GM21737 (cell line): ENCODE data around the gene SRGAP2B.
"Not testable (repeated sequence)": the region's sequence is repeated elsewhere in the genome, so short reads cannot be mapped to it uniquely, and the experiment has no call there.

ENCODE experiments used
- ATAC-seq: cut with Tn5 transposase; IDR thresholded peaks from one replicate; pipeline ENCODE4 v1.9.1; 2021; ENCODE audit warnings: mild to moderate bottlenecking, moderate library complexity; ENCODE audit not compliant: unreplicated experiment

The SRGAP2B gene

GRCh38 chr1:145000074-145000742 is 94.9 kb downstream of the SRGAP2B start:
- not testable (repeated sequence) for ATAC-seq

GRCh38 chr1:144998981-144999273 is 96.2 kb downstream of the SRGAP2B start:
- not testable (repeated sequence) for ATAC-seq

GRCh38 chr1:144998134-144998980 is 96.8 kb downstream of the SRGAP2B start:
- not testable (repeated sequence) for ATAC-seq

- ATAC-seq: not testable (repeated sequence)
Observed at GRCh38 chr1:144995833-144996410, 99.2 kb downstream of the SRGAP2B start.

GRCh38 chr1:144992915-144993314 is 102.2 kb downstream of the SRGAP2B start:
- ATAC-seq: not testable (repeated sequence)

GRCh38 chr1:144990611-144991010 is 104.5 kb downstream of the SRGAP2B start:
- not testable (repeated sequence) for ATAC-seq

DNA sequence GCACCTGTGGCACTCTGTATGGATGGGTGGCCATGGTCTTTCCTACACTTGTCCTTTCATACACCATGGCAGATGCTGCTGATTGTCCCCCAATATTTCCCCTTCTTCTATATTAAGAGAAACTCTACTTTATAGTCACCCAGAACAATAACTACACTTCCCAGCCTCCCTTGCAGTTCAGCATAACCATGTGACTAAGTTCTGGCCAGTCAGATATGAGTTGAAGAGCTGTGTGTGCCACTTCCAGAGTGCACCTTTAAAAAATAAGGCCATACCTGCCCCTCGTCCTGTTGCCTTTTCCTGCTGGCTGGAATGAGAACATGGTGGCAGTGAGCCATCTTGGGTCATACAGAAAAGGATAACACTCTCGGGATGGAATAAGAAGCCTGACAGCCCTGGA is 108.0 kb downstream of the SRGAP2B start:
- ATAC-seq: not testable (repeated sequence)

- ATAC-seq: not testable (repeated sequence)
Observed at GRCh38 chr1:144986171-144986860, 108.8 kb downstream of the SRGAP2B start.

GRCh38 chr1:144985550-144986170 is 109.5 kb downstream of the SRGAP2B start:
- not testable (repeated sequence) for ATAC-seq

DNA sequence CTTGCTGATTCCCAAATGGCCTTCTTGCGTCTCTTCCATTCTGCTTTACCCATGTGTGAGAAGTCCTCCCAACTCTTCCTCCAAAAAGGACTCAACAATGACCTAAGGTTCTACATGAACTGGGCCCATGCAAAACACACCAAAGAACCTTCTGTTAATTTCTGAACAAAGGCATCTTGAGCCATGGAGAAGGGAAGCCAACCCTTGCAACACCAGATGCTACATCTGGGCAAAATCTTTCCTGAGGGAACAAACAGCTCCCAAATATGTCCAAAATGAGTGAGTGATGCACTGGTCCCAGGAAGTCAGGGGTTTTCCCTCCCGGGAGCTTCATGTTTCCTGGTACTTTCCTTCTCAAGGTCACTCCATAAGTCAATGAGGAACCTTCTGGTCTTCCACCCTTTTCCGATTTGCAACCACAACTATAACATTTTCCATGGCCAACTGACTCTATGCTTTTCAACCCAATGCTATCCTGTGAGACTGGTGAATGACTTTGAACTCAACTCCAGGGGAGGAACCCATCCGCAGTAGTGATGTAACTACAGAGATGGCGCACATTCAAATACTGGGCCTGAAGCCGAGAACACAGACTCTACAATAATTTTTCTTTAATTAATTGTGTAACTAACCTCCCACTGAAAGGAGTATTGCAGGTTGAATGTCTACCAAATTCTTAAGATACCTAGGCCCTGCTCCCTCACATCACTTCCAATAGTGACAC is 112.2 kb downstream of the SRGAP2B start:
- not testable (repeated sequence) for ATAC-seq

DNA sequence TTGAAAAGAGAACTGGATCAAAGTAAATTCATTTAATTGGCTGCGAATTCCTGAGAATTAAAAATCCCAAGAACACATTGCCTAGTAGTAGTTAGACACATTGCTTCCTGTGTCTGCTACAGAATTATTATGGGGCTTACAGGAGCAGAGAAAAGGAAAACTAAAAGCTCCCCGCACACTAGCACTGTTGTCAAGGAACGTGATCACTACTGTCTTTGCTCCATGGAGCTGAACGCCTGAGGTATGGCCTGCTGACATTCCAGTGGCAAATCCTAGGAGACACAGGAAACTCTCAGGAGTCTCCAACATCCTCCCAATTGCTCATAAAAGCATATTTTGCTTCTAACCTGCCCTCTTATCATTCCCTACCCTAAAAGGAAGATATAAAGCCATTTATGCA is 114.0 kb downstream of the SRGAP2B start:
- ATAC-seq: not testable (repeated sequence)

- ATAC-seq: not testable (repeated sequence)
Observed at GRCh38 chr1:144979960-144980595, 115.0 kb downstream of the SRGAP2B start.

- not testable (repeated sequence) for ATAC-seq
Observed at GRCh38 chr1:144977856-144978255, 117.3 kb downstream of the SRGAP2B start.

GRCh38 chr1:144971936-144972335 is 123.2 kb downstream of the SRGAP2B start:
- not testable (repeated sequence) for ATAC-seq

GRCh38 chr1:144966488-144966887 is 128.6 kb downstream of the SRGAP2B start:
- not testable (repeated sequence) for ATAC-seq

- not testable (repeated sequence) for ATAC-seq
Observed at GRCh38 chr1:144964765-144965164, 130.4 kb downstream of the SRGAP2B start.

DNA sequence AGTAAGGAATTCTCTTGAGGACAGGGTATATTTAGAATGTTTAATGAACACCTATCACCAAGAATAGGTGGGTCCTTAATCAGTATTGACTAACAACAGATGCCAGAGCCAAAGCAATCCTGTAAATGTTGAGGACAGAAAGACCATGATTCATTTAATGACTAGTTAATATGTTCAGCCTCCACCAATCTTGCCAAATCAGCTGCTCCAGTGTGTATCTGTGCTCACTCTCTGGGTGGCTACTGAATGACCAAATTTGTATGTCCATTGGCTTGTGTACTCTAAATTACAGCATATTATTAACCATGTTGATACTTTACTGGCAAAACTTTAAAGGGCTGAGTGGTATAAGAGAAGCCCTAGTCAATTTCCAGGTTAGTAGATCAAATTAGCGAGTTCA is 130.9 kb downstream of the SRGAP2B start:
- ATAC-seq: not testable (repeated sequence)

- ATAC-seq: not testable (repeated sequence)
Observed at GRCh38 chr1:144963571-144963970, 131.6 kb downstream of the SRGAP2B start.
